Femur (tissue), 1 donor: ENCODE measurements around the gene FBN1.

ENCODE experiments used
- DNase-seq: peaks from one replicate; pipeline ENCODE4 v3.0.0-alpha.2; 2017

FBN1 gene

DNA sequence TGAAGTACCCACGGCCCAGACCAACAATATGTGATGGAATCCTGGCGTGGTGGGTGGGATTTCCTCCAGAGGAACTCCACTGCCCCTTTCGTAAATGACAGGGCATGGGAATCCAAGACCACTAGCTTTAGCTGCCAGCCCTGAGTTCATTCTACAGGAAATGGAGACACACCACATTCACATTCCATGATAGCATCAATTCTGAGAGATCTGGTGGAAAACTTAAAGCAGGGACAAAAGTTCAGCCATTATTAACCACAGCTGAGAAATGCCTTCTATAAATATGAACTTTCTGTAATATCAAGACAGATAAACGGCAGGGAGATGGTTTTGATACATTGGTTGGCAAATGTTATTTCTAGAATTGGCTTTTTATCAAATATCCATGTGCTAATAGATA is 98.2 kb downstream of the FBN1 start:
- peak; percentile 67 for DNase-seq

DNA sequence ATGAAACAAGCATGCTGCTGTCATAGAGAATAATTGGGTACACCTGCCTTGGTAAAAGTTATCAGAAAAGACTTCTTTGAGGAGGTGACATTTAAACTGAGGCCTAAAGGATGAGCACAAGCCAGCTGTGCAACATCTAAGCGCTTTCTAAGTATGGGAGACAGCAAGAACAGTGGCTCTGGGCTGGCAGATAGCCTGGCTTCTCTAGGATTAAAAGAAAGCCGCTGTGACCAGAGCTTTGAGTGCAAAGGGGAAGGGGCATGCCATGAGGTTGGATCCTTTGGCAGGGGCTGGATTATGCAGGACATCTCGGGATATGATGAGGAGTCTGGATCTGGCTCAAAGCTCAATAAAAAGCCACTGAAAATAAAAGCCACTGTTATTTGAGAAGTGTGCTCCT is 99.2 kb downstream of the FBN1 start:
- DNase-seq: no peak

DNA sequence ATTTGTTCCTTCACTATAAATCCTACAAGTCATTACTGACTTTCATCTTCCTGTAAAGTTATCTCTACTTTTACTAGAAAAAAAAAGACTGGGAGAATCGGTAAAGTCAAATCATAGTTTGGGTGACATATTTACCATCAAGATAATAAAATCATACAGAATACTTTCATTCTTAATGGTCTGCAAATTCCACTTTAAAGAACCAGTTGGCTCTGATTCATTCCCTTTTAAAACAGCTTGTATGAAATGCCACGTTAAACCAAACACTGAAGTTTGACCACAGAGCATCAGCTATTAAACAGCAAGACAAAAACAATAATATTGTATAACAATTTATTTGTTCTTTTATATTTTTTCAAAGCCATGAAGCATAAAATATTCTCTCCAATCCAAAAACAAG is 100.7 kb downstream of the FBN1 start:
- DNase-seq: no peak

DNA sequence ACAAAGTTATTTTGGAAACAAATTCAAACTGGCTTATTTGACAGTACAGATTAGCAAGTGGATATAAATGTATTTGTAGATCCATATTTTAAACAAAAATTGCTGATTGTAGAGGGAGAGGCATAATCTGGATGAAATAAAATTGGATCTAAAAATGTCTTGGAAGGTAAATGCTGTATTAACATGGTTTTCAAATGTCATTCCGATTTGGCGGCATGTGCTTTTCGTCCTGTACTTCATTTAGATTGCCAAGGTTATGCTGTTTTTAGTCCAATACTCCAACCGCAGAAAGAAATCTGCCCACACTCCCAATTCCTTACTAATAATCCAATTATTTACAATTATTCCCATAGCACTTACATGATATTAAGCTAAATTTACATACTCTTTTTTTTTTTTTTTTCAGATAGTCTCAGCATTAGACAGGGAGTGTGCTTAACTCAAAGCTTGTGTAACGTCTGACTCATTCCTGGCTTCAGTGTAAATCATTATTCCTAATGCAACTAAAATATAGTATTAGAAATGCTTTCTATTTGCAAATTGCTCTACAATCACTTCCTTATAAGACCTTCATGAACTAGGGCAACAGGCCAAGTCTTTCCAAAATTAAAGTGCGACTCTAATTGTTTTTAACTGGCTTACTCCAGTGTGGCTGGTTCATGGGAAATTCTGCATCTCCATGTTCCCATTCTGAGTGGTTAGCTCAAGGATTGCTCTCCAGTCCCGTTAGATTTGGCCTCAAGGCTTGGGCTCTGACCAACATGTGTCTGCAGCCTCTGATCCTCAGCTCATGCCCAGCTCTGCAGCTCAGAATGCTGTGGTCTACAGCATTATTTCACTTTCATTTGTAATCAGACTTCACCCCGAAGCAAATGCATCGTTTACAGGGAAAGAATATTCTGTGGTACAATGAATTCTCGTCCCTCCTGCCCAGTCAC is 103.9 kb downstream of the FBN1 start:
- peak; percentile 75 for DNase-seq

DNA sequence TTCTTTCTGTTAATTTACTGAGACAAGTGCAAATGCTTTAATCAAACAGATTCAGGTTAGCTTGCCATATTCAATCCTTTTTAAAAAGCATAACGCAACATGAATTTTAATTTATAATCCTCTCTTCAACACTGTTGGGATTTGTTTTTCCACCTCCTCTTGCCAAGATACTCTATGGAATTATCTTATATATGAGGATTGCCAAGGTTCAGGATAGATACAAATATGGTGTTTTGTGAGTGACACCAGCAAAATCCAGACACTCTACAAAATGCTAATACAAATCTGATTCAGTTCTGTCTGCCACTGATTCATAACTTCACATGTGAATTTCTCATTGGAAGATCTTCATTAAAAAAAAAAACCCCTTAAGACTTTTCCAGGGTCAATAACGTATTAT is 104.8 kb downstream of the FBN1 start:
- no peak for DNase-seq

DNA sequence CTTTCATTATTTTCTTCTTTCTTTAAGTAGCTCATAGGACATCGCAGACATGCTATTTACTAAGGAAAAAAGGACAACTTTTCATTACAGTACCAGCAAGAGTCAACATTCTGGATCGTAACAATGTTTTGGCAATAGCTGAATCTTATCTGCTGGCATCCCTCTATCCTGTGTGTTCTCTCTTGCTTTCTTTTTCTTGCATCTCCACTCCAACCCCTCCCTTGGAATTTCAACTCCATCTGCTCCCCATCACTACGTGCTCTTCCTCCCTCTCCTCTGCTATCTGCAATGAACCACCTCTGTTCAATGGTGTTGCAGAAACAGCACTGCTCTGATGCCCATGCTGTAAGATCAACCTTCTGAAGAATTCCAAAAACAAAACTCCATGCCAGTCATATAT is 106.6 kb downstream of the FBN1 start:
- no peak for DNase-seq

DNA sequence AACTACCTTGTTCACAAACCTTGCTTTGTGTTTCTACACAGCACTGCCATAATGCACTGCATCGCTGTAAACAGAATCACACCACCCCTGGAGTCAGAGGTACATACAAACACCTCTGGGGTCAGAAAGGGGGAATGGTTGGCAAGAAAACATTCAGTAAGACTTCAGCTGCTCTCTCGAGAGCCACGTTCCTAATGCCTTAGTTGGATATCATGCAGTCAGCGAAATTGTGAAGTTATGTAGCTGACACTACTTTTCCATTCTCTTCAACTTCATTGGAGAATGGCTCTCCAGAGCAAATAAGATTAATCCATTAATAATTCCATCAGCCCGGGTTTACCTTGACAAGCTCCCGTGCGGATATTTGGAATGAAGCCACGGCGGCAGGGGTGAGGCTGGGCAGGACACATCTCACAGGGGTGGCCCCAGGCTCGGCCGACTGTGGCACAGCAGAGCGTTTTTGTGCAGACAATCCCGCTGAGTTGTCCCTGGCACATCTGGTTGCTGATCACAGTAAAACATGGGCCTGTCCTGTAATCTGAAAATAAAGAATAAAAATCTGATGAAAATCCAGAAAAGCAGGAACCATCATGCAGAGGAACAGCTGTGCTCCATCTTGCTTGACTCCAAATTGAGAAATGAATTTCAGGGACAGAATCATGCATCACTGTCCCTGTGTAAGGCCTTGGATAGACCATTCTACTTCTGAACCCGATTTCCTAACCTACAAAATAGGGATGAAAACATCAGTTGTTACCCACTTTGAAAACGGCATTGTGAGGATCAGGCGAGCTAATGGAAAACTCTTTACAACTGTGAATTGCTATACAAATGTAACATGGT is 108.0 kb downstream of the FBN1 start:
- DNase-seq: no peak

DNA sequence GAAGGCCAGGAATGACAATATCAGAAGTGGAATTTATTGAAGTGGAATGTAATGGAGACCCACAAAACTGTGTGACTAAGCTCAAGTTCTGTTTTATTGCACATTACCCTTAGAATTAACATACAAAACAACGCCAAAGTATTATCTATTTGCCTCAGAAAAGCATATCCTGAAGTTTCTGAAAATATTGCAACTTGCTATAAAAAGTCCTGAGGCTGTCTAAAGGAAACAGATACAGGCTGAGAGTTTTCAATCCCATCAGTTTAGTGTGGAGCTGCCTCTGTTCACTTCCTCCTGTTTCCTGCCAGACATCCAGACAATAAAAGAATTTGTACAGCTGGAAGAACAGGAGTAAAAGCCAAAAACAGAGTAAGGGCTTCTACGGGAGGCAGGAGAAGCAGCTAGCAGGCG is 108.8 kb downstream of the FBN1 start:
- DNase-seq: peak; percentile 40

DNA sequence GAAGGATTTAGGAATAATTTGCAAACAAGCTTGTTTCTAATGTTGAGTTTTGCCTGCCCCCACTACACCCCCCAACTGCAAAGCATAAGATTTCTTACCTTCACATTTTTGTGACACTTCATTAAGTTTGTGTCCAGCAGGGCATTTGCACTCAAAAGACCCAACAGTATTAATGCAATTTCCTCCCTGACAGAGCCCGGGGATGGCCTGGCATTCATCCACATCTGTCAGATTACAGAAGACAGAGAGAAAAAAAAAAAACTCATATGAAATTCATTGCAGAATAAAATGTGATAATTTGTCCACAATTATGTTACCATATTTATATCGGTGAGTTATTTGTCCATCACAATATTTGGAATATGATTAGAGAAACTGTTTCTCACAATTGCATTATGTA is 111.5 kb downstream of the FBN1 start:
- no peak for DNase-seq

DNA sequence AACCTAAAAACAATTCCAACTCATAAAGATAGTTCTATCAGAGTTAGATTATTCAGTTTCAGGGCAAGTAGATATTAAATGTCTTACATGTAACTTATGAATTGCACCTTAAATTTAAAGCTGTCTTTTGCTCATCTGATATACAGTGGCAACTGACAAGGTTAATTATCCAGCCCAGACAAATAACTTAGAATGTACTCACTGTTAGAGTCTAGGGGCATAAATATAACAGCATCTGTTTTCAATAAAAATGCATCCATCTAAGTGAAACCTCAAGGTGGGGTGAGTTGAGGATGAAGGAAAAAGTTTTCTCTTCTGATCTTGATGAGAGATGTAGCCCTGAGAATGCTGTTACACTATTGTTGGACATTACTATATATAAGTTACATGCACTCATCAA is 112.6 kb downstream of the FBN1 start:
- no peak for DNase-seq

DNA sequence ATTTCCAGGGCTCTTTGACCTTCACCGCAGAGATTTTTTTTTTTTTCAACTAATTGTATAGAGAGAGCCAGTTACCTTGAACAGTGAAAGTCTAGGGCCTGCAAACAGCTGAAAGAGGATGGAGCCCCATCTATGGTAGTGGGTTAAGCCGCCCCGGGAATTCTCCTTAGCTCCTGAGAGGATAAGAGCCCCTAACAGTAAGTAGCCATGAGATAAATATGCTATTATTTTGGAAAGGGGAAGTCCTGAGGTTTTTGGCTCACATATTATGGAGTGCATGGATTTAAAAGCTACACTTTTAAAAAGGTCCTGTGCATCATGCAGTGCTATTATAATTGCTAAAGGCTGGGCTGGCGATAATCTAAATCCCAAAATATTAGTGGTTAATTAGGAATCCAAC is 115.0 kb downstream of the FBN1 start:
- DNase-seq: no peak

DNA sequence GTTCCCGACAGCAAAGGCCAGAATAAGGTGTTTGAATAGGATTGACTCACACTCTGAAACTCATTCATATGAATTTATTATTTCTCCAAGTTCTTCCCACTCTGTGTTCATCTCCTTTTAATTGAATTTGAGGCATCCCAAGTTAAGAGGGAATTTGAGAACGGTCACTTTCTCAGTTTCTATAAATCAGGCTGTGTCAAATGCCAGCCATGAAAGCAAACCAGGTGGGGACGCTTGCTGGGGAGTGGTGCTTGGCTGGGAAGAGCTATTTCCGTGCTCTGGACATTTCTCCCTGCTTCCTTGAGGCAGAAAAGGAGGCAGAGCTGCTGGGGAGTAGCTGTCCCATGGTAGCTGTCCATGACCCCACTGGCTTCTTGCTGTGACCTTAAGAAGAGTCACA is 116.6 kb downstream of the FBN1 start:
- no peak for DNase-seq

DNA sequence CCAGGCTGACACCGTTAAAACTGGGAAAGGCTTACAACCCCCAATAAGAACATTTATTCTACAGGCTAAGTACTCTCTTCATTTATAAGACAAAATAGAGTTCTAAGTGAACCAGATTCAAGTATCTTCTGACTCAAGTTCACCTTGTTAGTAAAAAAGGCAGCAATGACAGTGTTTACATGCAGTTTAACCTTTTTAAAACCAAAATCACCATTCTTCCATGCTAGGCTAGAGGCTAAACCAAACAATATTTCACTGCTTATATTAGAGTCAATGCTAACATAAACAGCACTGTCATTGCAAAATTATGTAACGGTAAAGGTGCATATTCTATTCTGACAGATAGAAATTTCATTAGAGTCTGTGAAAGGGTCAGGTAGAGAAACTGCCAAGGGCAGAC is 118.0 kb downstream of the FBN1 start:
- DNase-seq: no peak

DNA sequence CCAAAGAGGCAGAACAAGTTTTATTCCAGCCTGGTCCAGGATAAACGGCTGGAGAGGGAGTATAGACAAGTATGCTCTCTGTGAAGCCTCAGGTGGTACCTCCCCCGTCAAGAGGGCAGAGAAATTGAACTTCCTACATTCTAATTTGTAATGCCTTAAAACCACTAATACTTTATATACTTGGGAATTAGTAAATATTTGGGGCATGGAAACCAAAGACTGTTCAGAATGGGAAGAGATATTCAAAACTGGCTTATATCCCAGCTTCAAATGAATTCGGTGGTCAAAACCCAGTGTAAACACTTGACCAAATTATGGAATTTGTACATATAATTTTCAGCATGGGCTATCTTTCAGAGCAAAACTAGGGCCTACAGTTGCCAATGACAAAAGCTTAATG is 122.6 kb downstream of the FBN1 start:
- DNase-seq: no peak

DNA sequence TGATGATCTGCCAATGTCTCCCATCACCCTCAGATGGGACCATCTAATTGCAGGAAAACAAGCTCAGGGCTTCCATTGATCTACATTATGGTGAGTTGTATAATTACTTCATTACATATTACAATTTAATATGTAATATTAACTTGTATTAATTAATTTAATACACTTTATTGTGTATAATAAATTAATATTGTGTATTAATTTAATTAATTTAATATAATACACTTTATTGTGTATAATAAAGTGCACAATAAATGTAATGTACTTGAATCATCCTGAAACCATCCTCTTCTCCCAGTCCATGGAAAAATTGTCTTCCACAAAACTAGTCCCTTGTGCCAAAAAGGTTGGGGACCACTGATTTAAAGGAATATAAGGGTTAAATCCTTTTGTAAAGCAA is 123.4 kb downstream of the FBN1 start:
- no peak for DNase-seq

DNA sequence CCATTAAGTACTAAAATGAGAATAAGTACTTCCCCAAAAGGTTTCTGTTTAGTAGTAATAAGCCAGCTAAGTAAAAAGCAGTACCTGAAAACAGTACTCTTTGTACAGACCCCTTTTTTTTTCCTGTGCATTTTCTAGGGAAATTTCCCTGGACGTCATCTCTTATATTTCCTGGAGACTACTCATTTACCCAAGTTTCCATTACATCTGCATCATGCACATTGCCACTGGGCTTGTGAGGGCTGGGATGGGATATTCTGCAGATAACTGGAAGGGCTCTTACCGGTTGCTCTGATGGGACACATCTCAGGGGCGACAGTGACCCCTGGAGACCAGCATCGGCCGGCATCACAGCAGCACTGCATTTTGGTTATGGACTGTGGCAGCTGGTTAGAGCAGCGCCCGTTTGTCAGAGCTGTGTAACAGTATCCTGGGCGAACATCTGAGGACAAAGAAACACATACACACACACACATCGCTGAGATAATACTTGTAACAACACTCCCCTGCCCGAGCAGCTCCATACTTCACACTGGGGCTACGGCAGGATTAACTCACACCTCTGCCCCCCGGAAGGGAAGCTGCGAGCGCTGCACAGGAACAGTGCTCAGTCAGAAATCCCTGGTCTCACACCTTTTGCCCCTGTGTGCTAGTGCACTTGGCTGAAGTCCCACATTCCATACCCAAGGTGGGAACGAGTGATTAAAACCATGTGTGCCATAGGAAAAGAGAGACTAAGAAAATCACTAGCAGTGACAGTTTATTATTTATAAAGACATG is 124.9 kb downstream of the FBN1 start:
- DNase-seq: peak; percentile 46

DNA sequence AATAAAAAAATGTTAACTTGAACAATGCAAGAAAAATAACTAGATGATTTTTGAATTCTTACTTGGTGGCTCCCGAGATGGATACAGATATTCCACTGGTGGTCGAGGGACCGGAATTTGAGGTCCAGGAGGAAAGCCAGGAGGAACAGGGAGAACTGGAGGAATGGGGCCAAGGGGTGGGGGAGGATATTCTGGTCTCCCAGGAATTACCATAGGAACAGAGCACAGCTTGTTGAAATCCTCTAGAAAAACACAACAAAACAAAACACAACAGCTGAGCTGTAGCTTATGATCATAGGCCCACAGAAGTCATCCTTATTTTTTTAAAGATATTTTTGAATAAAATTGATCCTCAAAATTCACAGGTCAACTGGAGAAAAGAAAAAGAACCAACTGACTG is 129.4 kb downstream of the FBN1 start:
- no peak for DNase-seq

DNA sequence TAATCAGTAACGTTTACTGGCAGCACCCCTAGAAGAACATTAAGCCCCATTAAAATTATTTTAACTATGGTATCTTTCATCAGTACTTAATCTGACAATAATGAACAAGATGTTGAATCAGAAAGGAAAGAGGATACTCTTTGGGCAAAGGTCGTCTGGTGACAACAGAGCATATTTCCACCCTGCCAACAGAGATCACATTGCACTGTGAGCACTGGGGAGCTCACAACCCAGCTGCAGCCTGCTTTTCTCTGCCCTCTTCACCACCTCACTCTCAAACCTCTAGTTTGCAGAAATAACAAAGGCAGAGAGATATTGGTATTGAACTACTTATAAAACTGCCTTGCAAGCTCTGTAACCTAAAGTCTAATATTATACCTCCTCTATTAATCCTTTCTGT is 130.0 kb downstream of the FBN1 start:
- no peak for DNase-seq

DNA sequence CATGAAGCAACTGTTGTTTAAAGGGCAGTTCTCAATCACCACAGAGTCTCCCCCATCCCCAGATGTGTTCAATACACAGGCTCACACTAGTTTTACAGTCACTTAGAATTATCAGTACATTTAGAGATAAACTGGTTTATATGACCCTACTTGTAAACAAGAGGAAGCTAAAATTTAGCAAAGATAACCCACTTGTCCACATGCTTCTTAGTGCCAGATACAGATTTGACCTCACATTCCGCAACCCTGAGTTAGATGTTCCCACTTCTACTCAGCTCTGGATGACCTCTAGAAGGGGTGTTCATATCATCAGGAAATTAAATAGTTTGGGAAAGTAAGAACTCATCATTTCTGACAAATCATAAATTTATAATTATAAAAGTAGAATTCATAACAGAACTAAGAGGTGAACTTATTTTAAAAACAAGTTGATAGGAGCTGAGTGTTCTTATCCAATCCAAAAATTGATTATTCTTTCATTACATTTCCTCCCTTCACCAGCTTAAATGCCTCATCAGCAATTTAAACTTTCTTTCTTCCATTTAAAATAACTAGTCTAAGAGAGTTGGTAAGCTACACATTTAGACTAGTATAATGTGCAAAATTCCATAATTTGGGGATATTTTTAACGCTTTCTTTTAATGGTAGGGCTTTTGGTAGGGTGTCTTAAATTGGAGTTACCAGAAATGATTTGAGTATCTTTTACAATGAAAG is 131.2 kb downstream of the FBN1 start:
- no peak for DNase-seq

DNA sequence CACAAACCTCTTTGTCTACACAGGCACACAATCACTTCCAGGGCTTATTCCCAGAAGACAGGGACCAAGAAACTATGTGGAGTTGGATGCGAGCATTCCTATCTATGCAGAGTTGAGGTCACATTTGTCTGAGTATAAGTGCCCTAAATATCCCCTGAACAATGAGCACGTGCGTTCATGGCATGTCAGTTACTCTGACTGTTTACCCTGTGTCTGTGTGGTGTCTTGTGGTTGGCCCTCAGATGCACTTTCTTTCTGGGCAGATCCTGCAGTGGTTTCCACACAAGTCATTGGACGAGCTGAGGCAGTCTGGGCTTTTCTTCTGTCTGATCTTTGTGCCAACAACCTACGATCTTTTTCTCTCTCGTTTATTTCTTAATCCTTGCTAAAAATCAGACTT is 134.5 kb downstream of the FBN1 start:
- DNase-seq: peak; percentile 29

DNA sequence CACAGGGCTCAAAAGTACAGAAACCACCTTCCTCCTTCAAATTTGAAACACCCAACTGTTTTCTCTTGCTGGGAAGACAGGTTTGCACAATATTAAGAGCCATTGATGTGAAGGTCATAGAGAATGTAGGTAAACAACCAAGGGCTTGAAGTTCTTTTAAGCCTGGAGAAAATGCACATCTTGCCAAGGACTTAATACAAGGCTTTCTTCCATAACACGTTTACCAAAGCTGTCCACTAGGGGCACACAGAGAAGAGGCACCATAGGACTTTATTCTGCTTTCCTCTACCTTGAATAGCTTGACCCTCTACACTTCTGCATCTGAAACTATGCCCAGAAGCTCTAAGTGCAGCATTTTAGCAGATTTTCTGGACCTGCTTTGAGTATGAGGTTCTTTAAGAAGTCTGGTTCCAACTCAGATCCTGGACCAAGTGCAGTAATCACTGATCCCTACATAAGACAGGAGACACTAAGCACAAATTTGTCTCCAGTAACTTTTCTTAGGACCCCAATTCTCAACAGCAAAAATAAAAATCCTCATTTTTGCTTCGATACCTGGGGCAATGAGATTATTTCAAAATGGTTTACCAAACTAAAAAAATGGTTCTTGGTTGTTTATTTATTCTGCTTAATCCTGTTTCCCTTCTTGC is 138.0 kb downstream of the FBN1 start:
- DNase-seq: no peak

DNA sequence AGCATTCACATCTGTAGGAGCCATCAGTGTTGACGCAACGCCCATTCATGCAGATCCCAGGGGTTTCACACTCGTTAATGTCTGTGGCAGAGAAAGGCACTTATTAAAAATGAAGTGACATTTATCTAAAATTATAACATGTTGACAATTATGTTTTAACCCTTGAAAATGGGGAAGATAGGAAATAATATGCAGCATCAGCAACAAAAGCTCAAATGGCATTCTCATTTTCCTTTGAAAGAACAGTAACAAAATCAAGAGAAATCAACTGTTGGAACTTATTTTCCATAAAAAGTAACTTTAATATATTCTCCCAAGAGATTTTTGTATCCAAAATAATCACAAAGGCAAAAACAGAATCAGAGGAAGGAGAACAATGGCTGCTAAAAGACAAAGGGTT is 140.4 kb downstream of the FBN1 start:
- no peak for DNase-seq
